Activated CD4-positive, CD25-positive, alpha-beta regulatory T cell treated with anti-CD3 and anti-CD28 coated beads, Interleukin-2, amount 50 U/mL, for 72 hours (primary cell): ENCODE data around the gene AUTS2.

Experiments used
- DNase-seq: peaks from one replicate; pipeline ENCODE4 v3.0.0; 2021

Gene AUTS2

GRCh38 chr7:70159121-70159520, 560.8 kb downstream of the AUTS2 start:
- DNase-seq, result no peak

- DNase-seq, result no peak
These were observed 567.3 kb downstream of the AUTS2 start for GRCh38 chr7:70165477-70166170.

GRCh38 chr7:70171369-70171920, 573.2 kb downstream of the AUTS2 start:
- DNase-seq, result no peak

- DNase-seq, result no peak
These were observed 578.9 kb downstream of the AUTS2 start for GRCh38 chr7:70177166-70177565.

- DNase-seq, result no peak
These were observed 579.9 kb downstream of the AUTS2 start for GRCh38 chr7:70178211-70178610.

- DNase-seq, result no peak
These were observed 580.5 kb downstream of the AUTS2 start for GRCh38 chr7:70178787-70179186.

- no peak for DNase-seq
These were observed 584.2 kb downstream of the AUTS2 start for GRCh38 chr7:70182521-70182920.

GRCh38 chr7:70183278-70183677, 585.0 kb downstream of the AUTS2 start:
- no peak for DNase-seq

- no peak for DNase-seq
These were observed 590.8 kb downstream of the AUTS2 start for GRCh38 chr7:70188901-70189650.

GRCh38 chr7:70189776-70190175, 591.5 kb downstream of the AUTS2 start:
- DNase-seq, result no peak

- no peak for DNase-seq
These were observed 592.0 kb downstream of the AUTS2 start for GRCh38 chr7:70190281-70190680.

- DNase-seq, result no peak
These were observed 595.2 kb downstream of the AUTS2 start for GRCh38 chr7:70193514-70193913.

- DNase-seq, result no peak
These were observed 610.2 kb downstream of the AUTS2 start for GRCh38 chr7:70208236-70209063.

- DNase-seq, result no peak
These were observed 612.1 kb downstream of the AUTS2 start for GRCh38 chr7:70210200-70210935.

GRCh38 chr7:70210936-70211310, 612.6 kb downstream of the AUTS2 start:
- no peak for DNase-seq

GRCh38 chr7:70212281-70212680, 614.0 kb downstream of the AUTS2 start:
- DNase-seq, result no peak

- no peak for DNase-seq
These were observed 615.8 kb downstream of the AUTS2 start for GRCh38 chr7:70214071-70214470.

GRCh38 chr7:70215491-70215890, 617.2 kb downstream of the AUTS2 start:
- no peak for DNase-seq

- no peak for DNase-seq
These were observed 619.3 kb downstream of the AUTS2 start for GRCh38 chr7:70217571-70217970.

GRCh38 chr7:70218006-70218405, 619.7 kb downstream of the AUTS2 start:
- DNase-seq, result no peak

- no peak for DNase-seq
These were observed 620.8 kb downstream of the AUTS2 start for GRCh38 chr7:70219061-70219460.

GRCh38 chr7:70229242-70229641, 631.0 kb downstream of the AUTS2 start:
- no peak for DNase-seq

GRCh38 chr7:70230761-70231160, 632.5 kb downstream of the AUTS2 start:
- no peak for DNase-seq
